Stimulated activated CD8-positive, alpha-beta memory T cell treated with anti-CD3 and anti-CD28 coated beads, Interleukin-15, amount 100 ng/mL, for 4 hours (primary cell): ENCODE data around the gene TMEM245.
A peak's percentile ranks its signal among the peaks of the same experiment; 100 is the strongest.

Experiments used
- DNase-seq, 2 donors: peaks; one replicate each; pipeline ENCODE4 v3.0.0-alpha.2; 2020; ENCODE audit warnings: low read depth in 2 of 2

TMEM245 gene

DNA sequence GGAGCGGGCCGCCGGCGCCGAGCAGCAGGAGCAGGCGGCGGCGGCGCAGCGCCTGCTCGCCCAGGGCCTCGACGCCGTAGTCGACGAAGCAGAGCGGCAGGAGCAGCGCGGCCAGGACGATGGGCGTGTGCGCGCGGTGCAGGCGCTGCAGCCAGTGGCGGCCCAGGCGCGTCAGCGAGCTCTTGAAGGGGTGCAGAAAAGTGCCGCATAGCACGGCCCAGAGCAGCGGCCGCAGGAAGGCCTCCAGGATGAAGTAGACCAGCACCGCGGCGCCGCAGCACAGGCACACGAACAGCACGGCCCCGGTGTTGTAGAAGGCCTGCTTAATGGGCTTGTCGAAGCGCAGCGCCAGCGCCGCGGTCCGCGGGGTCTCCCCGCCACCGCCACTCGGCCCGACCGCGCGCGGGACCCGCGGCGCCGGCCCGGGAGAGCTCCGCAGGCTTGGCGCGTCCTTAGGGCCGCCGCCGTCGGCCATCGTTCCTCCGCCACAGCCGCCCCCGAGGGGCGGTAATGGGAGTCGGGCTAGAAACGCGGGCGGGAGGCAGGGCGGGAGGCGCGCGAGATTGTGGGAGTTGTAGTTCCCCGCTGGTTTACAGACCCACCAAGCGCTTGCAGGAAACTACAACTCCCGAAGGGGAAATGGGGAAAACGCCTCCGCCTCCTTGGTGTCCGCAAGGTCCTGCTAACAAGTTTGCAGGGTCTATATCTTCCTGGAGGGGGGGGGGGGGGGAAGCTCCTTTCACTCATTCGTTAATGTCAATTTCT lies at the start of gene TMEM245:
Gene TMEM245 (minus strand): TSS at position 509 of the 765 bp plus-strand sequence. CDS start 34 bp downstream, at position 475.
- peak; percentile 87 to 93 for DNase-seq

- DNase-seq: no peak
Observed at GRCh38 chr9:109168170-109168569, 48.4 kb upstream of the TMEM245 start.

DNA sequence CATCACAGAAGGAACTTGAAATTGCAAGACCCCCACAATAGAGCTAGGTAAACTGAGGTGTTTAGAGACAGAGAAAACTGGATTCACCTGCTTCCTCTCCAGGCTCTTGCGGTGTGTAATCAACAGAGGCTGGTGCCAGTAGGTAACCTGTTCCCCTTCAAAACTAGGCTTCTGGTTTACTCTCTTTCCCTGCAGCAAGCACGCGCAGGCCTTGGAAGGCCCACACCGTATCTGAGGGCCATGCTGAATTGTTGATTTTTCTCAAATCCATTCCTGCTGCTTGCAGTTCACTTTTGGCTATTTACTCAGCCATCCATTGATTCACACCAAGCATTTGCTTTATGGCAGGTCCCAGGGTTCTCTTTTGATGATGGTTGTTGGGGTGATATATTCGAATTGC lies 48.0 kb upstream of the TMEM245 start:
- DNase-seq: no peak

DNA sequence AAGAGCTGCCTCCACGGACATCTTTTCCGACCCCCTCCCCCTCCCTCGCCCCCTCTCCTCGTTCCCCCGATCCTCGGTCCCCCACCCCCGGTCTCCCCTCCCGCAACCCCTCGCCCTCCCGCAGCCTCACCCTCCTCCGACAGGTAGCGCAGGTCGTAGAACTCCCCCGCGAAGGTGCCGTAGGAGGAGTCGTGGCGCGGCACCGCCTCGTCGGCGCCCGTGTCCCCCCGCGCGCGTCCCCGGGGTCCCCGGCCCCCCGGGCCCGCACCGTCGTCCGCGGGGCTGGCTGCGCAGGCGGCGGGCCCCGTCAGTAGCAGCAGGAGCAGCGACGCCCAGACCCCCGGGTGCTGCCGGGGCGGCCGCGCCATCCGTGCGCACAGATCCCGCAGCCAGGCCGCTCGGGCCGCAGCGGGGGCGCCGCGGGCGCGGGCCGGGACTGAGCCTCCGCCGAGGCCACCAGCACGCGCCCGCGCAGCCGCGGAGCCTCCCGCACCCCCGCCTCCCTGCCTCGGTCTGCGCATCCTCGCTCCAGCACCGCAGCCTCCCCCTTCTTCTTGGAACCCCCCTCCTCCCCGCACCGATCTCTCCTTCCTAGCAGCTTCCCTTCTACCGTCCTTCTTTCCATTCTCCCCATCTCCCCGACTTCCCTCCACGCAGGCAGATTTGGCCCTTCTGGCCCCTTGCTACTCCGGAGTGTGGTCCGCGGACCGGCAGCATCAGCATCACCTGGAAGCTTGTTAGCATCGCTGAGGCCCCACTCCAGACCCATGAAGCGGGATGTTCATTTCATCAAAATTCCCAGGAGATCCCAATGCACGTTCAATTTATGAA lies 47.2 kb upstream of the TMEM245 start, which contains the start of gene FRRS1L:
Gene FRRS1L (minus strand): TSS at position 479 of the 831 bp plus-strand sequence. CDS start 111 bp downstream, at position 368.
- no peak for DNase-seq

DNA sequence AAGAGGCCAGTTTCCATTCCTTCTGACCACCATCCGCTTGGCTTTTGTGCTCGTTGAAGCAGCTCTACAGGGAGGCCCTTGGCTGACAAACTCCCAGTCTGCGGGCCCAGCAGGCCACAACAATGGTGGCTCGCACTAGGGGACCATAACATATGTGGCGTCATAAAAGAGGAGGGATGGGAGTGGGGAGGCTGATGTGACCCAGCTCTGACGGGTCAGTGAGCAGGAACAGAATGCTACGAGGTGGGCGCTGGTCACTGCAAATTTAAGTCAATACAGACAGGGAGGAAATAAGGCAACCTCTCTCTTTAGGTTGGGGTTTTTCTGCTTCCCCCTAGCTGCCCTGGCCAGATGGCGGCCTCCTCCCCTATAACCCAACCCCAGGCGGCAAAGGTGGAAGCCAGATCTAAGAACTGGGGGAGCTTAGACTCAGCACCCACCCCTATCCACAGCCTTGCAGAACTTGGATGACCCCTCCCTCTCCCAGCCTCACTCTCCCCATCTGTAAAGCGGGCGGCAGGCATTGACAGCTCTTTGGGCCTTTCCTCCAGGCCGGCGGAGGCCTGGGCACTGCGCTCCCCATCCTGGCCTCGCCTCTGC lies 46.5 kb upstream of the TMEM245 start:
- no peak for DNase-seq

DNA sequence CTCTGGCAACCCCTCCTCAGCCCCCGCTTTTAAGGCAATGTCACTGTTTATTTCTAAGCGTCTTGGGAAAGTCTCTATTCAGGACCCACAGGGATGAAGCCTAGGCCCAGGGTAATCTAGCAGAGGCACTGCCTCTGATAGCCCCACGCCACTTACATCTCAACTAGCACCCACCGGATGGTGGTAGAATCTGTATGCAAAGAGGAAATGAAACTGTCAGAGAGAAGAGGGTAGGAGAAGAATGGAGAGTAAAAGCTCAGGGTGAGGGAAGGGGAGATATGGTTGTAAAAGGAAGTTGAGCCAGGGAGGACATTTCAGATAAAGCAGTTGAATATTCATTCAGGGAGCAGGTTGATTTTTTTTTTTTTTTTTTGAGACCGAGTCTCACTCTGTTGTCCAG lies 44.3 kb upstream of the TMEM245 start:
- no peak for DNase-seq

GRCh38 chr9:109163194-109163593 lies 43.4 kb upstream of the TMEM245 start:
- DNase-seq: no peak

DNA sequence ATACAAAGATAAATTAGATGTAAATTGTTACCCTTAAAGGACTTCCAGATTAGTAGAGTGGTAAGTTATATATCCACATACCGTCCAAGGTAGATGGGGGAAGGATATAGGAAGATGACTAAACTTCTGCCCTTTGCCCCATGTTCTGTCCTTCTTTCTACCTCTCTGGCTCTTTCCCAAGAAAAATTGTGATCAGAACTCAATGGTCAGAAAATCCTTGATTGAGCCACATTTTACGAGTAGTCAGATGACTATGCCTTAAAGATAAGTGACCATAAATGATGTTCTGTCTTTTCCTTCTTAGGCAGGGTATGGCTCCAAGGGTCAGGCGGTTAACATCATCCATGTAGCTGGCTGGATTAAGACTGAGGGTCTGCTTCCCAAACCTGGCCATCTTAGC lies 42.9 kb upstream of the TMEM245 start:
- DNase-seq: no peak

- DNase-seq: no peak
Observed at GRCh38 chr9:109161471-109161870, 41.7 kb upstream of the TMEM245 start.

GRCh38 chr9:109159583-109159982 lies 39.8 kb upstream of the TMEM245 start:
- DNase-seq: no peak

- DNase-seq: no peak
Observed at GRCh38 chr9:109158651-109159050, 38.9 kb upstream of the TMEM245 start.

GRCh38 chr9:109156708-109157107 lies 37.0 kb upstream of the TMEM245 start:
- no peak for DNase-seq

GRCh38 chr9:109150925-109151545 lies 31.3 kb upstream of the TMEM245 start:
- DNase-seq: no peak

GRCh38 chr9:109149722-109150121 lies 30.0 kb upstream of the TMEM245 start:
- no peak for DNase-seq

DNA sequence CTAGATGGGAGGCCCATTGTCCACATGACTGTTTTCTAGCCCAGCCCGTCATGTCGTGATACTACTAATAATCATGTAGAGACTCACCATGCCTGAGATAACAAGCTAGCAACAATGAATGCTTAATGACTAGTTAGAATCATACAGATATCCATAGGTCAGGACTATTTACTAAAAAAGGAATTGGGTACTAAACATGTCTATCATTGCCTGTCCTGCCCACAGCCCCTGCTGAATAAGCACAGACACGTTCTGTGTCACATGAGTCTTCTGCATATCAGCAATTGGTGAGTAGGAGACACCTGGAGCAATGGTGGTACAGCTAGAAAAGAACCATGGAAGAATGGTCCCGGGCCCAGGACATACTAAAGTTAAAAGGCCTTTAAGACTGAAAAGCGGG lies 29.3 kb upstream of the TMEM245 start:
- DNase-seq: no peak

- no peak for DNase-seq
Observed at GRCh38 chr9:109145051-109145450, 25.3 kb upstream of the TMEM245 start.

DNA sequence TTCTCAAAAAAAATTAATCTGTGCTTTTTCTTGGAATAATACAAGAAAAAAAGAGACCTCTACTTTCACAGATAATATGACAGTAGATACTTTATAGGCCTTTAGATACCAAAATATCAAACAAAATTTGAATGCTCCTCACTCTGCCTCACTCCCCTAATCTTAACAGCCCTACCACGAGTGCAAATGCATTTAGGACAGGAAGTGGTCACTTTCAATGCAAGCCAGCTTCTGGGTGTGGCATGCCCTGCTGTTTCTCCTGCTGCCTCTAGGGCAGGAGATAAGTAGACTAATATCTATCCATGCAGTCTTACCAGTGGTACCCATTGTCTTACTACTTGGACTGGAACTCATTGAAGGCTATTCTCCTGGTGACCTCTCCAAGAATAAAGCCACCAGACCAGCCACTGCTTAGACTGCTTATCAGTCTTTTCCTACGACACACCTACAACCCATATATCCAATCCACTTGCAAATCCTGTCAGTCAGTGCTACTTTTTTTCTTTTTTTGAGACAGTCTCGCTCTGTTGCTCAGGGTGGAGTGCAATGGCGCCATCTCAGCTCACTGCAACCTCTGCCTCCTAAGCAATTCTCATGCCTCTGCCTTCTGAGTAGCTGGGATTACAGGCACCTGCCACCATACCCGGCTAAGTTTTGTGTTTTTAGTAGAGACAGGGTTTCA lies 24.3 kb upstream of the TMEM245 start:
- DNase-seq: no peak

- DNase-seq: no peak
Observed at GRCh38 chr9:109141375-109141774, 21.6 kb upstream of the TMEM245 start.

GRCh38 chr9:109139851-109140250 lies 20.1 kb upstream of the TMEM245 start:
- DNase-seq: no peak

- no peak for DNase-seq
Observed at GRCh38 chr9:109138421-109138820, 18.7 kb upstream of the TMEM245 start.

DNA sequence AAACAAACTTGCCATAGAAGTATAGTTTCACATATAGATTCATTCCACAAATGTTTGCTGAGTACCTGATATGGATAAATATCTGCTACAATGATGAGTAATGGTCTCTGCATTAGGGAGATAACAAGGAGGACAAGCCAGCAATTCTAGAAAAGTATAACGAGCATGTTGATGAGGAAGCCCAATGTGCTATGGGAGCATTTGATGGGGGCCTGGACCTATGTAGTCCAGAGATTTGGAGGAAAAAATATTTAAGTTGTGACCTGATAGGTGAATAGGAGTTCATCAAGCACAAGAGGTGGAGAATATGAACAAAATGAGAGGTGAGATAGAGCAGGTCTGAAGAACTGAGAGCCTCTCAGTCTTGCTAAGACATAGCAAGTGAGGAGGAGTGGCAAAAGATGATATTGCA lies 14.4 kb upstream of the TMEM245 start:
- DNase-seq: no peak
